ENCODE results near the gene AADACL4.
A peak's percentile ranks its signal among the peaks of the same experiment; 100 is the strongest.

The AADACL4 gene

DNA sequence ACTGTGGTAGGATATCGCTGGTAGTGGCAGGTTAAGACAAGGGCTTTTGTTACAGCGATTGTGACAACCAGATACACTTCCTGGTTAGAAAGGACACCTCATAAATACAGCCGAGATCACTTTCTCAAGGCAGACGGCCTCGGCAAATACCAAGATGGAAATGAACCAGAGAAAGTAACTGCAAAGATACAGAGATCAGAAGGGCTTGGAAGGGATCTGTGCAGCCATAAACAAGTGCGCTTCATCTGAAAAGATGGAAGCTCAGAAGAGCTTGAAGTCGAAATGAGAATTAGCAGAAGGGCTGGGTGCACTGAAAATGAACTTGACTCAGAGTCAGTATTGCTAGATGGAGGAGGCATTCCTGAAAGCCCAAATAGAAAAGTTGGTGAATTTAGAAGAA lies 32.9 kb upstream of the AADACL4 start:
- no peak for DNase-seq (ENCODE audit: low read depth)
- TF ChIP-seq, protein P1, sequence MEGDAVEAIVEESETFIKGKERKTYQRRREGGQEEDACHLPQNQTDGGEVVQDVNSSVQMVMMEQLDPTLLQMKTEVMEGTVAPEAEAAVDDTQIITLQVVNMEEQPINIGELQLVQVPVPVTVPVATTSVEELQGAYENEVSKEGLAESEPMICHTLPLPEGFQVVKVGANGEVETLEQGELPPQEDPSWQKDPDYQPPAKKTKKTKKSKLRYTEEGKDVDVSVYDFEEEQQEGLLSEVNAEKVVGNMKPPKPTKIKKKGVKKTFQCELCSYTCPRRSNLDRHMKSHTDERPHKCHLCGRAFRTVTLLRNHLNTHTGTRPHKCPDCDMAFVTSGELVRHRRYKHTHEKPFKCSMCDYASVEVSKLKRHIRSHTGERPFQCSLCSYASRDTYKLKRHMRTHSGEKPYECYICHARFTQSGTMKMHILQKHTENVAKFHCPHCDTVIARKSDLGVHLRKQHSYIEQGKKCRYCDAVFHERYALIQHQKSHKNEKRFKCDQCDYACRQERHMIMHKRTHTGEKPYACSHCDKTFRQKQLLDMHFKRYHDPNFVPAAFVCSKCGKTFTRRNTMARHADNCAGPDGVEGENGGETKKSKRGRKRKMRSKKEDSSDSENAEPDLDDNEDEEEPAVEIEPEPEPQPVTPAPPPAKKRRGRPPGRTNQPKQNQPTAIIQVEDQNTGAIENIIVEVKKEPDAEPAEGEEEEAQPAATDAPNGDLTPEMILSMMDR (conservative IDR thresholded peaks at IDR 0.05; ENCODE audit: low read depth, low read length), result no peak
- H3K4me3 ChIP-seq (ENCODE audit: low read length), result peak overlapping the region; percentile 36

DNA sequence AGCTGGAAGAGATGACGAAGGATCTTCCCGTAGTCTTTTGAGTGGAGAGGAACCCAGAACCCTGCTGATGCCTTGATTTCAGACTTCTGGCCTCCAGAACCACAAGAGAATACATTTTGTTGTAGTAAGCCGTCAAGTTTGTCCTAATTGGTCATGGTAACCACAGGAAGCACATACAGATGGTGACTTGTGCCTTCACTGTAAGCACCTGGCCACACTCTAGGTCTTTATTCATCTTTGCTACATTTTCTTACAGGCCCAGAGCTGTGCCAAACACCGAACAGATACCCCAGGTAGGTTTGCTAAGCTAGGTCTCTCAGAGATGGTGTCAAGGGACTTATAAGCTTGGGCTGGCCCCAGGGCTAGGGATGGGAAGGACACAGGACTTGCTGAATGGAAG lies 30.7 kb upstream of the AADACL4 start:
- TF ChIP-seq, protein P1 (conservative IDR thresholded peaks at IDR 0.05; ENCODE audit: low read depth, low read length), result no peak
- DNase-seq (ENCODE audit: low read depth), result no peak
- peak overlapping the region; percentile 85 for H3K4me3 ChIP-seq (ENCODE audit: low read length)

DNA sequence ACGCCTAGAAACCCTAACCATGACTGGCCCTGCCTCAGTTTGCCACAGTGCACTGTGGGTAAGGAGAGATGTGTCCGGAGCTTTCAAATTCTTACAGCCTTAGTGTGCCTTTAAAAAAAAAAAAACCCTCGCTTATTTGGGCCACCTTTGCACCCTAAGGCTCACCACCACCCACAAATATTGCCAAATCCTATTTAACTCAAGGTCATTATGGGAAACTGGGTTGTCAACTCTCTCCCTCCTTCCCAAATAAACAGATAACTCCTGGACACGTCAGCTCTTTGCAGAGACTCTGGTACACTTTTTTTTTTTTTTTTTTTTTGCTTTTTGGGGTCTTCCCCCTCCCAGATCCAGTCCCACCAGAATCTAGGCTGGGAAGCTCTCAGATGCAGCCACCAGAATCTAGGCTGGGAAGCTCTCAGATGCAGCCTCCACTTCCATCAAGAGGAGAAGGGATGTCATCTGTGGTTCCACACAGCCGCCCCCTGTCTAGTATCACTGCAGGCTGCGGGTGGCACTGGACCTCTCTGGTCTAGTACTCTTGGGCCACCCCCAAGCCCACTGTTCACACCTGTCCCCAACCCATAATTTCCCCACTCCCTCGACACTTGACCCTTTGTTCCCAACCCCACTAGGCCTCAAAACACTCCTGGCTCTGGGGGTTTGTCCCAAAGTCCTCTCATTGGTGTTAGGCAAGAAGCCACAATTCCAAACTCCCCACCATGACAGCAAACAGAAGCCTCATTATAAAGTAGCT lies 29.3 kb upstream of the AADACL4 start:
- H3K4me3 ChIP-seq (ENCODE audit: low read length), result peak overlapping the region; percentile 85
- DNase-seq (ENCODE audit: low read depth), result no peak
- TF ChIP-seq, protein P1 (conservative IDR thresholded peaks at IDR 0.05; ENCODE audit: low read depth, low read length), result no peak

DNA sequence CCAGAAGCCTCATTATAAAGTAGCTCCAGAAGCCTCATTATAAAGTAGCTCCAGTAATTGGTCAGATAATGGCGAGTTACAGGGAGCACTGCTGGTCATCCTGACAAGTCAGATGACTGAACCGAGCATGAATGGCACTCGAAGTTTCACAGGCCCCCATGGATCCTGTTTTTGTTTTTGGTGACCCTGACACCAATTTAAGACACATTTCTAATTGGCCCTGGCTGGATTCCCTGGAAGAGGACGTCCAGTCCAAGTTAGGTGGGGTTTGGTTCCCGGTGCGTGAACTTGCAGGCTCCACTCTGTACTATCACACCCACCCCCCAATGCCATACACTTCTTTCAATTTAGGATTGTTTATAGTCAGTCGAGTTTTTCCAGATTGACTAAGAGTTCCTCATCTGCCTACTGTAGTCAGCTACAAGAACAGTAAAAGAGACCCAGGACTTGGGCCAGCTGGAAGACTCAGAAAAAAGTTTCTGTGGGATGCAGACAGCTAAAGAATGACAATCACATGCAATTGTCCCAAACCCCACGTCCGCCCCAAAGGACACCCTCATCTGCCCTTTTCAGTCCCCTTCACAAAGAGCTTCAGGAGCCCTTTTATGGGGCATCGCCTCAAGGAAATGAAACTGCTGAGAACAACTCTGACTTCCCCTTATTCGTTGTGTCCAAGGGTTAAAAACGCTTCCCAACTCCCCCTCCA lies 28.6 kb upstream of the AADACL4 start:
- H3K4me3 ChIP-seq (ENCODE audit: low read length), result peak overlapping the region; percentile 85
- no peak for DNase-seq (ENCODE audit: low read depth)
- TF ChIP-seq, protein P1 (conservative IDR thresholded peaks at IDR 0.05; ENCODE audit: low read depth, low read length), result no peak

DNA sequence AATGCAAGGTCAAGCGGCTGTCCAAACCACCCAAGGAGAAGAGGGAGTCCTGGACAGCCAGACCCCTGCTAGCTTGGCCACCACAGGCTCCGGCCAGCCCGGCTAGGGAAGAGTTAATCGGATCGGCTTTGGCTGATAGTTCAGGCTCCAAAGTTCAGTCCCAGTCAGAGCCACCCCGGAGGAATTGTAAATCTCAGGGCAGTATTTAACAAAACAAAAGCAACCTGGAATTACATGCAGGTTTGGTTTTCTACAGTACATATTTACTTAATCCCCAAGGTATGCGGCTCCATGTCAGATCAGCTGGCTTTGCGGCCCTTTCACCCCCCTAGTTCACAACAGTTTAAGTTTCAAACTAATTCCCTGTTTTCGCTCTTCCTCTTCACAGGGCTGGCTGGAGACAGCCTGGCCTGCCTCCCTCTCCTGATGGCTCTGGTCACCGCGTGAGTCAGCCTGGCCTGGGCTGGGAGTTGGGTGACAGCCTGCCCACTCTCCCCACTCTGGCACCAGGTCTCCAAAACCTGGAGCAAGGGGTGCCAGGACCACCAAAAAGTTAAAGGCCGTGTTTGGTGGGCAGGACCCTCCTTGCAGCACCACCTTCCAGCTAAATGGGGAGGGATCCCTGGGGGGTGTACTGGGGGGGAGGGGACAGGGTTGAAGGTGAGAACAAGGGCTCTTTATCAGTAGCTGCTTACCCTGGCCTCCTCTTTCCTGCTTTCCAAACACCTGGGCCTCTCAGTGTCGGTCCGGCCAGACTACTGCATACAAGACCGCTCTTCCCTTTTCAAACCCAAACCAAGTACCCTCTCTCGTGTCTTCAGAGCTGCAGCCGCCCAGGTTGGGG lies 27.8 kb upstream of the AADACL4 start:
- H3K4me3 ChIP-seq (ENCODE audit: low read length), result peak overlapping the region; percentile 85
- TF ChIP-seq, protein P1 (conservative IDR thresholded peaks at IDR 0.05; ENCODE audit: low read depth, low read length), result no peak
- peak; percentile 92 for DNase-seq (ENCODE audit: low read depth)

DNA sequence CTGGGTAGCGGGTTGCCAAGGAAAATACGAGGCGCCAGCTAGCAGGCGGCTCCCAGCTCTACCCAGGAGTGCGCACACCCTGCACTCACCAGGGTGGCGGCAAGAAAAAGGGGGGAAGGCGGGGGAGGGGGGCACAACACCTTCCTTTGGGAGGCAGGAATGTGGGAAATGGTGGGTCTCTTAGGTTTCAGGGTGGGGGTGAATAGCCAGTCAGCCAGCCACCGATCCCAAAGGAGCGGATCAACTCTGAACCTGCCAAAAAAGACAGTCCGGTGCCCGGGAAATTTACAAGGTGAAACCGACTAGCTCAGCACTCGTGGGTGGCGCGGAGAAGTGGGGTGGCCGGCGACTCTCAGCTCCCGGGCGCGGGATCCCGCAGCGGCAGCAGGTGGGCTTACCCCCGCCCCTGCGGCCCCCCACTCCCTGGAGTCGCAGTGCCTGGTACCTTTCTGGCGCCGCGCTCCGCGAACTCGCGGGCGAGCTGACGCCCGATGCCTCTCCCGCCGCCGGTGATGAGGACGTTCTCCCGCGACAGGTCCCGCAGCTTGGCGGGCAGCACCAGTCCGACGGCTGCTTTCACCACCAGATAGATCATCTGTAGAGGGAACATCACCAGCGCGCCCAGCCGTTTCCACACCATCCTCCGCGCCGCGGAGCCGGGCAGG lies 27.0 kb upstream of the AADACL4 start:
- no peak for DNase-seq (ENCODE audit: low read depth)
- H3K4me3 ChIP-seq (ENCODE audit: low read length), result peak overlapping the region; percentile 85
- TF ChIP-seq, protein P1 (conservative IDR thresholded peaks at IDR 0.05; ENCODE audit: low read depth, low read length), result no peak
